SW 1271 (cell line): ENCODE results near the gene INSC.
"Not testable (repeated sequence)": the region's sequence is repeated elsewhere in the genome, so short reads cannot be mapped to it uniquely, and the experiment has no call there.

Source experiments
- DNase-seq, 2 experiments: peaks; one replicate each; lab custom pipeline; 2025; lab: John Stamatoyannopoulos, UW

Gene INSC, protein sequence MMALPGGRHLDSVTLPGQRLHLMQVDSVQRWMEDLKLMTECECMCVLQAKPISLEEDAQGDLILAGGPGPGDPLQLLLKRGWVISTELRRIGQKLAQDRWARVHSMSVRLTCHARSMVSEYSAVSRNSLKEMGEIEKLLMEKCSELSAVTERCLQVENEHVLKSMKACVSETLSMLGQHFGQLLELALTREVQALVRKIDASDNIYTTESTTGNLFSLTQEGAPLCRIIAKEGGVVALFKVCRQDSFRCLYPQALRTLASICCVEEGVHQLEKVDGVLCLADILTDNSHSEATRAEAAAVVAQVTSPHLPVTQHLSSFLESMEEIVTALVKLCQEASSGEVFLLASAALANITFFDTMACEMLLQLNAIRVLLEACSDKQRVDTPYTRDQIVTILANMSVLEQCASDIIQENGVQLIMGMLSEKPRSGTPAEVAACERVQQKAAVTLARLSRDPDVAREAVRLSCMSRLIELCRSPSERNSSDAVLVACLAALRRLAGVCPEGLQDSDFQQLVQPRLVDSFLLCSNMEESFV

DNA sequence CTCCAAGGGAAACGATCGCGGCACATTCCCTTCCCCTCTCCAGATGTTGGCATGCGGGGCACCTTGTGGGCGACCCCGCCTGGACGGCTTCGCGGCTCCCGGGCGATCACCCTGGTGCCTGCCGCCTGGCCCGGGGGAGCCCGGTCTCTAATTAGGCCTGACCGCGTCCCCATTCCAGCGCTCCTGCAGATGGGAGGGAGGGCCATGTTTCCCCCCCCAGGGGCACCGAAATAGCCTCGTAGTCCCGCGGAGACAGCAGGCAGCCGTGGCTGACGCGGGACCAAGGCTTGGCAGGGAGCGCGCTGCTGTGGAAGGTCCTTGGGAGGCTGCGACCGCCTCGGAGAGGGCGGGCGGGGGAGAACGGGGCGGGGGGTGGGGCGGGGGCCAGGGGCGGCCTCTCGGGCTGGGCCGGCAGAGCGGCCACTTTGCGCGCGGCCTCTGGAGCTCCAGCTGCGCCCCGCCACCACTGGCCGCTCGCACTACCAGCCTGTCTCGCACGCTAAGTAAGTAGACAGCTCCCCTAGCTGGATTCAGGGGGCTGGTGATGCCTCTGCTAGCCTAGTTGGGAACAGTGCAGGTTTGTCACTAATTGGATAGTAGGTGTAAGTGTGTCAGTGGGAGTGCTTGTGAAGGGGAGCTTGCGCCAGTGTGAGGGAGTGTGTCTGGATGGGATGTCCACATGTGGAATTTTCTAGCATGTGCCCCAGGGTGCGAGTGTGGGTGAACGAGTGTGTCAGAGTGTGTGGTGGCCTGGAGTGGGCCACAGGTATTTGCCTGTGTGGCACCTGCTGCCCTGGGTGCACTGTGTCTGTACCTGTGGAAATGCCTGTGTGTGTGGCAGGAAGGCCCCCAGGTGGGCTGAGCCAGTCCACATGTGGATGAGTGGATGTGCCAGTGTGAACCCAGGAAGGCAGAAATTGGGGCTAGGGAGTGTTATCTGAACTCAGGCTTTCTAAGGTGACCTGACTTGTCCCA is at the start of gene INSC:
INSC (plus strand) TSS at position 423 of the 975 bp plus-strand sequence. CDS start 34,252 bp downstream, outside the sequence.
- no peak for DNase-seq

DNA sequence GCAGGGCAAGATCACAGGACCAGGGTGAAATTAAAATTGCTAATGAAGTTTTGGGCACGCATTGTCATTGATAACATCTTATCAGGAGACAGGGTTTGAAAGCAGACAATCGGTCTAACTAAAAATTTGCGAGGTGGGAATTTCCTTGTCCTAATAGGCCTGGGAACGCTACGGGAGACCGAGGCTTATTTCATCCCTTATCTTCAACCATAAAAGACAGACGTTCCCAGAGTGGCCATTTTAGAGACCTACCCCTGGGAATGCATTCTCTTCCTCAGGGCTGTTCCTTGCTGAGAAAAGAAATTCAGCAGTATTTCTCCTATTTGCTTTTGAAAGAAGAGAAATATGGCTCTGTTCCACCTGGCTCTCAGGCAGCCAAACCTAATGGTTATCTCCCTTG is 45.0 kb upstream of the INSC start:
- DNase-seq: not testable (repeated sequence)

DNA sequence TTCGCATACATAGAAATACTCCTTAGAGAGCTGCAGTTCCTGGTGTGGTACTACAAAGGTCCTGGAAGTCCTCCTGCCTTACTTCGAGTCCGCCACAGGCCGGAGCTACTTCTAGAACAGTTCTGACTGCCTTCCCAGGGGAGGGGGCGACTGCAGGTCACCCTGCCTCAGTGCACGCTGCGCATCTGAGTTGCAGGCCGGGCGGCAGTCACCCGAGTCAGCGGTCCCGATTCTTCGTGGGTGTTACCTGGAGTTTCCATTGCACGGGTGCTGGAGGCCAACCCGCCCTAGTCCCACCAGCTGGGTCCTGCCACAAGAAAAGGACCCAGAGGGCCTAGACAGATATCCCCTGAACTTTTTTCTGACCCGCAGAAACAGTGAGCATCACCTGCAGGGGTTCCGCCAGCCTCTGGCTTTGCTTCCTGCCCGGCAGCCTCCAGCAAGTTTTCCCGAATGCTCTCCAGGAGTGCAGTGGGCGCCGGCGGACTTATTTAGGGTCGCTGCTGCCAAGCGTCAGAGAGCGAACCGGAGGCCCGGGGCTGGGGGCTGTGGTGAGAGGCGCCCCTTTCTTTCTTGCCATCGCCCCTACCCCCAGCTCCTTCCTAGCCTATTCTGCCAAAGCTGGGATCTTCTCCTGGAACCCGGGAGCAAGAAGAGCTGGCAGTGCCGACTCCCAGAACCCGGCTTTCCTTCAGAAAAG is 43.0 kb upstream of the INSC start:
- DNase-seq: no peak

DNA sequence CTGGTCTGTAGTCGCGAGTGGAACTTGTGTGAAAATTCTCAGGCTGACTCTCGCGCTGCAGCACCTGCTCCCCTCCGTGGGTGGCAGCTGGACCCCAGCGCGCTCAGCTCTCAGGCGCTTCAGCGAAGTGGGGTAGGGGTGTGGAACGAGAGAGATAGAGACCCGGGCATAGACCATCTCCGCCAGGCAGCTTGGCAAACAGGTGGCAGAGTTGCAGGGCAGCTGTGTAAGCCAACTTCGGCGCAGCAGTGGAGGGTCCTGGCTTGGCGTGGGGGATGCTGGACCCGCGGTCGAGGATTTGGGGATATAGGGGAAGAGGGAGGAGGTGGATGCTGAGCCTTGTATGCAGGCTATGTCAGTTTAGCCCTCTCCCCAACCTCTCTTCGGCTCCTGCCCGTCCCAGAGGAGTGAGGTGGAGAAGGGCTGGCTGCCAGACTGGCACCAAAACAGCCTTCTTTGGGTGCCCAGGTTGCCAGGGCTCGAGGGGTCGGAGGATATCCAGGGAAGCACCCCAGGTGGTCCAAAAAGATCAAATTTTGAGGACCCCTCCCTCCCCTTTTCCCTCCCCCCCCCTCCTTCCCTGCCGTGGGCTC is 42.1 kb upstream of the INSC start:
- DNase-seq: no peak

DNA sequence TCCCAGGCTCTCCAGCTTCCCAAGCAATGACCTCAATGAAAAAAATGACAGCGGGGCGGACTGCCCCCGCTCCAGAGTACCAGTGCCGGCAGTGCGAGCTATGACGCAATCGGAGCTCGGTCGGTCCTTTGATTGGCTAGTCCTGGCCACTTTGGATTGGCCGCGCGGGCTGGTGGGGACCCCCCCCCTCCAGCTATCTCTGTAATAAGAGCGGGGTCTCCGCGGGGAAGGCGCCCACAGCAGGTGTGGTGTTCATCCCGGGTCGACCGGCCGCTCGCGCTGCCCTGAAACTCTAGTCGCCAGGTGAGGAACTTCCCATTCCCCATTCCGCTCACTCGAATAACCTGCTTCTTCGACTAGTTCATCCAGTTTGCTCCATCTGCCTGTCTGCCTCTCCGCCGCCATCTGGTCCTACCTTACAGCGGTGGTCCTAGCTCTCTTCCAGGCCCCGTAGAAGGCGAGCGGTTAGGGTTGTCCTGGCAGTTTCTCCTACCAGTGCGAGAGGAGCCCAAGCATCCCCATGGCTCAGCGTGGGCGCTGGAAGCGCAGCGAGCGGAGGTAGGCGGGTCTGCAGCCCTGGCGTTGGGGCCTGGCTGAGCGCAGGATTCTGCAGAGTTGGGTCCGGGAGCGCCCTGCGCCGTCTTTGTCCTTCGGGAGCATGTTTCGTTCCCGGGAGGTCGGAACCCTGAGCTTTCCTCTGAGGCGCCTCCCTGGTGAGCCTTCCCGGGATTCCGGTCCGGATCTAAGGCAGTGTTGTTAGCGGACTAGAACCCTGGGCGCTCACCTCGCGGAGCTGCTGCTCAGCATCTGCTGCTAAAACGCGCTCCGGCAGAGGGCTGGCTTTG is 41.1 kb upstream of the INSC start, which contains the start of gene CALCB:
CALCB (plus strand) TSS at position 233 of the 845 bp plus-strand sequence. CDS start 1,126 bp downstream, outside the sequence.
- DNase-seq: no peak

DNA sequence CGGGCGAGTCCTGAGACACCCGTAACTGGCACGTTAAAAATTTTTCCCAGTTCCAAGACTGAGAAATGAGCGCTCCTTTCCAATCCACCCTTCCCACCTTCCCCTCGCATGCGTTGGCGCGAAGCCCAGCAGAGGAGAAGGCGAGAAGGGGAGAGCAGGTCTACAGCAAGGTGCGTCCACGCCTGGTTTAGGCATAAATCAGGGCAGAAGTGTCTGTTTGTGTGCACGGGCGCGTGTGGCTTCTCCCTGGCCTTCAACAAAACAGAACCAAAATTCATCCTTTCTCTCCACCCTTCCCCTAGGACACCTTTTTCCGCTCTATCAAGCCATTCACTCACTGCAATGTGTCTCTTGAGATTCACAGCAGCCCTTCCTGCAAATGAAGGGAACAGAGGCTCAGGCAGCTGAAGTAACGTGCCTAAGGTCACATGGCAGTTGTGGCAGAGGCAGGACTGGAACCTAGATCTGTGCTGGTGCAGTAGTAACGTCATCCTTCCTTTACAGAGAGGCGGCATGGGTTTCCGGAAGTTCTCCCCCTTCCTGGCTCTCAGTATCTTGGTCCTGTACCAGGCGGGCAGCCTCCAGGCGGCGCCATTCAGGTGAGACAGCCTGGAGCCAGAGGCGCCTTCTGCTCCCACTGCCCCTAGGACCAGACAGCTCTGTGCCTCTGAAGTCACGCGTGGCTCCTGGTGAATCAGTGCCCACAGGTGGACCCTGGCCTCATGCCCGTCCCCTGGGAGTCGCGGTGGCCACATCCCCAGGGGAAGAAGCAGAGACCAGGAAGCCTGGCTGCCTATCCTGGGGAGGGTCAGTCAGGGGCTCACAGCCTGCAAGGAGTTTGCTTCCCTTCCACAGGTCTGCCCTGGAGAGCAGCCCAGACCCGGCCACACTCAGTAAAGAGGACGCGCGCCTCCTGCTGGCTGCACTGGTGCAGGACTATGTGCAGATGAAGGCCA is 40.2 kb upstream of the INSC start:
- peak; percentile 21 to 39 for DNase-seq

DNA sequence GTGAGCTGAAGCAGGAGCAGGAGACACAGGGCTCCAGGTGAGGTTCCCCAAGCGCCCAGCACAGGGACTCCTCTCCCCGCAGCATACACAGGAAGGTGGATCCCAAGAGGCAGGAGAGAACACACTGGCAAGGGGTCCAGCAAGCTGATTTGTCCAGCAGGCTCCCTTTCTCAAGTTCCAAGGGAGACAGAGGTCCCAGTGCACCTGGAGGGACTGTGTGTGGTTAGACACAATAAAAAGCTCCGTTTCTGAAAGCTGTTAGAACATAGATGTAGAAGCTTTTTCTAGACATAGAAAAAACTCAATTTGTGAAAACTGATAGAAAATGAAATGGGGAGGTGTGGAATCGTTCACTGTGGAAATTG is 39.6 kb upstream of the INSC start:
- DNase-seq: no peak

DNA sequence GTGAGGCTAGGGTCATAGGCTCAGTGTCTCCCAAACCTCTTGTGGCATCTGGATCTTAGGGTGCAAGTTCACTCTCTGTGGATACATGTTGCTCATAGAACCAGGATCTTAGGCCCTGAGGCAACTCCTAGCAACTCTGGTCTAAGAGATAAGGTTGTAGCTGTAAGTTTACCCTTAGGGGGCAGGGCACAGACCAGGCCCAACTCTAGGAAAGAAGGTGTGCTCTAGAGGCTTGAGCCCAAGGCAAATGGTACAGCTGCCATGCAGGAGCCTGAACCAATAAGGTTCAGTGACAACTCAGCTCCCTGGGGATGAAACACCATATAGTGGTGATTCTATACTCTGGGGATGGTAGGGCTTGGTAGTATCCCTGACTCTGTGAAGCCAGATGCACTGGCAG is 23.5 kb upstream of the INSC start:
- no peak for DNase-seq

DNA sequence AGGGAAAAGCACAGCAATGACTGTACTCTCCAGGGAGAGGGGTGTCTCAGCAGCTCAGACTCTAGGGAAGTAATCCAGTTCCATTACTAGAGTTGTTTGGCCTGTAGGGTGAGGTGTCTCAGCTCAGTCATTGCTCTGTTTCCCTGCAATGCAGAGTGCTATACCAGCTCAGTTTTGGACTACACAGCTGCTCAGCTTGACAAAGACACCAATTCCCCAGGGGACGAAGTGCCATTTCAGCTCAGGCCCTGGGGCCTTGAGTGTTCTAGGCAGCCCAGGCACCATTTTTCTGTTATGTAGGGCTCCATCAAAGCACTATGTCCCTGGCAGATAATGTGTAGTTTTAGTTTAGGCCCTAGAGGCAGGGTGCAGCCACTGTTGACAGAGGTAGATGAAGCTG is 23.1 kb upstream of the INSC start:
- DNase-seq: no peak

DNA sequence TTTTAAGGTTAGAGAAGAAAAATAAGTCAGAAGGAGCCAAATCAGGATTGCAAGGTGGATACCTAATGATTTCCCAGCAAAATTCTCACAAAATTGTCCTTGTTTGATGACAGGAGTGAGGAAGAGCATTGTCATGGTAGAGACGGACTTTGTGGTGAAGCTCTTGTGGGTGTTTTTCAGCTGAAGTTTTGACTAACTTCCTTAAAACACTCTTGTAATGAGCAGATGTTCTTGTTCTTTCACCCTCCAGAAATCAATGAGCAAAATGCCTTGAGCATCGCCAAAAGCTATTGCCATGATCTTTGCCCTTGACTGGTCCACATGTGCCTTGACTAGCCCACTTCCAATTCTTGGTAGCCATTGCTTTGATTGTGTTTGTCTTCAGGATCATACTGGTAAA is 21.3 kb upstream of the INSC start:
- DNase-seq: no peak

DNA sequence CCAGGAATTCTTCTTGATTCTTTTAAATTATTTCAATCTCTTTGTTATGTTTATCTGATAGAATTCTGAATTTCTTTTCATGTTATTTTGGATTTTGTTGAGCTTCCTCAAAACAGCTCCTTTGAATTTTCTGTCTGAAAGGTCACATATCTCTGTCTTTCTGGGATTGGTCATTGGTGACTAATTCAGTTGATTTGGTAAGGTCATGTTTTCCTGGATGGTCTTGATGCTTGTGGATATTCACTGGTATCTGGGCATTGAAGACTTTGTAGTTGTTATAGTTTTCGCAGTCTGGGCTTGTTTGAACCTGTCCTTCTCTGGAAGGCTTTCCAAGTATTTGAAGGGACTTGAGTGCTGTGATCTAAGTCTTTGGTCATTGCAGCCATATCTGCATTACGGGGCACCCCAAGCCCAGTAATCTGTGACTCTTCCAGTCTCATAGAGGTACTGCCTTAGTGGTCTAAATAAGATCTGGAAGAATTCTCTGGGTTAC is 18.9 kb upstream of the INSC start:
- no peak for DNase-seq

DNA sequence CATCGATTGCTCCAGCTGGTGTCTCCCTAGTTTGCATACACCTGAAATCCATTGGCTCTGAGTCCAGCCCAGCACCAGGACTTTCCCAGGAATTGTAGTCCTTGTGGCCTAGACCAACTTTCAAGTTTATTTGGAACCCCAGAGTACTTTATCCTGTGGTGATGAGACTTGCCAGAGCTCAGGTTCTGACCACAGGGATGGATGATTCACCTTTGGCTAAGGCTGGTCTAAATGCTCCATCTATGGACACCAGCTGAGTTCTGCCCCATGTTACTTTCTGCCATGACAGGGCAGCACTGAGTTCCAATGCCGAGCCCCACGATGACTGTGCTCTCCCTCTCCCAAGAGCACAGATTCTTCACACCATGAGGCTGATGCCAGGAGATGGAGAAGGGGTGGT is 17.3 kb upstream of the INSC start:
- DNase-seq: no peak

DNA sequence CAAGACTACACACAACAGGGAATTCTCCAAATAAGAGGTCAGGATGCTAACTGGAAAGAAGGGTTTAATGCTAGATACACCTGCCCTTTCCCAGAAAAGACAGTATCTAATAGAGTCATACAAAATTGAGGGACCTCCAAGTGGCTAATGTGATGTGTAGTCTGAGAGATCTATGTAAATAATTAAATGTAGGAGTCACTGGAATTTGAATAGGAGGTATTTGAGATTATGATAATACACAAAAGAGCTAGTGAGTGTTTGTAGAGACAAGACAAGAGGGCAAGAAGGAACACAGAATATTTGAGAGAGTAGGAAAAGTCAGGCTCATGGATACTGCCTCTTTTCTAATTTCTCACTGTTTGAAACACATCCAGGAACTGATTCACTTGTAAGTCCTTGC is 15.5 kb upstream of the INSC start:
- no peak for DNase-seq

DNA sequence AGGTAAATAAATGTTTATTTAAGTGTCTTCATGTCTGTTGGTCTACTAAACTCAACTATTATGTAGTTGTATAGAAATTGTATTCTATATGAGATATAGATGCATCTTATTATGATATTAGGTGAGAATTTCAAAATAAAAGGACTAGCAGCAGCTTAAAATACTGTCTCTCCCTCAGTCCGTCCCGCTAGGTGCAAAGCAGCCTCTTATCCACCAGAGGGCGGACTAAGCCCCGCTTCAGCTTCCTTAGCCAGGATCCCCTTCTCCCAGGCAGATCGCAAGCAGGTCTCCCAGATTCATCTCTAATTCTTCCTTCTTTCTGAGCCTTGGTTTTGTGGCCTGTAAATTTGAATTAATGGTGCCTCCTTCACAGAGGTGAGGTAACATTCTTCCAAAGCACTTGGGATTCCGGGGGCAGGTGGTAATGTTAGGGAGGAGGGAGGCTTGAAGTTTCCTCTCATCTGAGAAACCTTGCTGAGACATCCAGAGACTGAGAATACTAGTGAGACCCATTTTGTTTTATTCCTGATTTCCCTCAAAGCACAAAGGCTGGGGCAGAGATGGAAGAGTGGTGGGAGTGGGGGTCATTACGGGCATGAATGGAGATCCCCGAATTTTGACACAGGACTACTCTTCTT is 13.5 kb upstream of the INSC start:
- peak; percentile 29 to 53 for DNase-seq

DNA sequence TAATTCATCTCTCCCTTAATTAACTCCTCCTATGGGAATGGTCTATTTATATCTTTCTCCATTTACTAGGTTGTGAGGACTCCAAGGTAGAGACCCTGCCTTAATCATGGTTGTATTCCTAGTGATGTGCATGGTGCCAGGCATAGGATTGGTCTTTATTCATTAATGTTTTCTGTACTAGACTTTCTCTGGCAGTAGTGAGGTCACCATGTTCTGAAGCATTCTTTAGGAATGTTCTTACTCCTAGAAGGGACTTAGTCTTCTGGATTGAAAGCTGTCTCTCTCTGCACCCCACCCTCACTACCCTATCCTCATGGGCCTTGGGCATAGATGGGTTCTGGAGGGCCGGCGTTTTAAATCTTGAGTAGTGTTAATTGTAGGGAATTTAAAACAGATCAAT is 10.6 kb upstream of the INSC start:
- DNase-seq: no peak

DNA sequence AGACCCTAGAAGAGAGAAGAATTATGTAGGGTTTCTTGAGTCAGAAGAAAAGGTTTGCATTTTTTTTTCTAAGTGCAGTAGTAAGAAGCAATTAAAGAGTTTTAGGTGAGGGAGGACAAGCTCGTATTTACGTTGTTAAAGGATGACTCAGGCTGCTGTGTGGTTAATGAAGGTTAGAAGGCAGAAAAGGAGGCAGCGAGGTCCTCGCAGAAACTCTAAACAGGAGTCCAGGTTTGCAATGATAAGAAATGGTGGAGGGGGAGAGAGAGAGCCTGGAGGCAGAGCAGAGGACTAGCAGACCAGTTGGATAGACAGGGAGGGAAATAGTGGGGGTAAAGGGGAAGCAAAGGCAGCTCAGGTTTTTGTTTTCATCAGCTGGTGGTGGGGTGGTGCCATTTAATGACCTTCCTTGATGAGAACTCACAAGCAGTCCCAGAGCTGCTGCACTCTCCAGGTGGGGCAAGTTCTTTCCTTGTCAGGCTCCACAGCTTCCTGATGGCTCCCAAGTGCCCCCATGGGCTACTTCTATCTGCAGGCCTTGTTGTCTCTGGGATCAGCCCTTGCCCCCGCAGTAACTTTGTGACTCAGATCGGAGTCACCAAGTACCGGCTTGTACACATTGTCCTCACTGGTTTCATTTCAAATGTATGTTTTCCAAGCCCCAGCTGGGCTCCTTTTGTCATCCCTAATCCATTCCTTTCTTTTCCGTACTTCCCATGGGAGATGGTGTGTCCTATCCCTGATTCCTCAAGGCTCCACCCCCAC is 8.3 kb upstream of the INSC start:
- DNase-seq: peak in 1 of 2 experiments; percentile 50

DNA sequence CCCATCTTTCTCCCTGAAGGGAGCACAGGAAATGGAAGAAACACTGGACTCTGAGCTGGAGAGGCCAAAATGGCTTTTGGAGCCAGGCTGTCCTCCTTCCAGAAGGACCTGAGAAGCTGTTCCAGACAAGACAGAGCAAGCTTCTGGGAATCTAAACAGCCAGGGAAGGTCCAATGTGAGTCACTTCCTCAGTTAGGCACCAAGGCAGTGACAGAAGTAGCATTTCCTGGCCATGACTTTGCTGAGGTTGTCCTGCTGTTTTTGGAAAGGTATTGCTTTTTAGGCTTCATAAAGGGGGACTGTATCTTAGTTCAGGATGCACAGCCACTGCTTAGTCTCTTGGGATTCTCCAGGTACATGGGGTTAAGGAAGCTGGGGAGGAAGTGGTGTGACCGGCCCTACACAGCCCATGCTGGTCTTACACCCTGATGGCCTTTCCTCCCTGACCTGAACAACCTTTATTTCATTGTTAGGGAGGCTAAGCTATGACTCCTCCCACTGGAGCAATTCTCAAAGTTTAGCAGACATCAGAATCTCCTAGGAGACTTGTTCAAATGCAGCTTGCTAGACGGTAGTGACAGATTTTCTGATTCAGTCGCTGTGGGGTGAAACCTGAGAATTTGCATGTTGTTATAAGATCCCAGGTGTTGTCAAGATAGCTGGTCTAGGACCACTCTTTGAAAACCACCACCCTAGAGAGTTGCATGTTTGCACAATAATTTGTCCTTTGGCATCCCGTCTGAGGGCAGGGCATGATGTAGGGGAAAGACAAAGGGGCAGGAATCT is 6.8 kb upstream of the INSC start:
- DNase-seq: peak in 1 of 2 experiments; percentile 40
